NCI-H82 treated with DMSO at 0.1 percent for 48 hours (cell line): Measurements from ENCODE around the gene AFF1.

Experiments used
- DNase-seq: peaks from one replicate; lab custom pipeline; 2025; ENCODE audit not compliant: unreplicated experiment; lab: John Stamatoyannopoulos, UW

AFF1 gene

DNA sequence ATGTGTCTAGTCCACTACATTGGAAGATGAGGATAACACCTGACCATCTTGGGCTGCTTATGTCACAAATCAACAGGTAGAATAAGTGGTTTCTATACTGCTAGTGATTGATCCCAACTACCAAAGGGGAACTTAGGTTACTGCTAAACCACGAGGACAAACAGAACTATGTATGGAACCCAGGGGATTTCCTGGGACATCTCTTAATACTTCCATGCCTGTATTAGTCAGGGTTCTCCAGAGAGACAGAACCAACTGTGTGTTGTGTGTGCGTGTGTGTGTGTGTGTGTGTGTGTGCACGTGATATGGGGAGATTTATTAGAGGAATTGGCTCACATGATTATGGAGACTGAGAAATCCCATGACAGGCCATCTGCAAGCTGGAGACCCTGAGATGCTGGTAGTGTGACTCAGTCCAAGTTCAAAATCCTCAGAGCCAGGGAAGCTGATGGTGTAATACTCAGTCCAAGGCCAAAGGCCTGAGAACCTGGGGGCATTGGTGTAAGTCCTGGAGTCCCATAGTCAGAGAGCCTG is 16.2 kb upstream of the AFF1 start:
- DNase-seq, result no peak

DNA sequence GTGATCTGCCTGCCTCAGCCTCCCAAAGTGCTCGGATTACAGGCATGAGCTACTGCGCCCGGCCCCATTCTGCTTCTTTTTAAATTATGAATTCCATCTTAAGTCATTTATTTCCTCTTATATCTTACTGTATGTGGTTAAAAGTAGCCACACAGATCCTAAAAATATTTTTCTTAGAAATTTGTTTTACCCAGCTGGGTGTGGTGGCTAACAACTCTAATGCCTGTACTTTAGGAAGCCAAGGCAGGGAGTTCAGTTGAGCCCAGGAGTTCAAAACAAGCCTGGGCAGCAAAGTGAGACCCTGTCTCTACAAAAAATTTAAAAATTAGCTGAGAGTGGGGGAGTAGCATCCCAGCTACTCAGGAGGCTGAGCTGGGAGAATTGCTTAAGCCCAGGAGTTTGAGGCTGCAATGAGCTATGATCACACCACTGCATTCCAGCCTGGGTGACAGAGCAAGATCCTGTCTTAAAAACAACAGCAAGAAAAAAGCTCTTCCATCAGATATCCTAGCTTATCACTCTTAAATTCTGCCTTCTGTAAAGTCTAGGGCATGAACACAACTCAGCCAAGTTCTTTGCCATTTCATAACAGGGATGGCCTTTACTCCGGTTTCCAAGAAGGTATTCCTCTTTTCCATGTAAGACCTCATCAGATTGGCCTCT is 15.1 kb upstream of the AFF1 start:
- DNase-seq, result no peak

DNA sequence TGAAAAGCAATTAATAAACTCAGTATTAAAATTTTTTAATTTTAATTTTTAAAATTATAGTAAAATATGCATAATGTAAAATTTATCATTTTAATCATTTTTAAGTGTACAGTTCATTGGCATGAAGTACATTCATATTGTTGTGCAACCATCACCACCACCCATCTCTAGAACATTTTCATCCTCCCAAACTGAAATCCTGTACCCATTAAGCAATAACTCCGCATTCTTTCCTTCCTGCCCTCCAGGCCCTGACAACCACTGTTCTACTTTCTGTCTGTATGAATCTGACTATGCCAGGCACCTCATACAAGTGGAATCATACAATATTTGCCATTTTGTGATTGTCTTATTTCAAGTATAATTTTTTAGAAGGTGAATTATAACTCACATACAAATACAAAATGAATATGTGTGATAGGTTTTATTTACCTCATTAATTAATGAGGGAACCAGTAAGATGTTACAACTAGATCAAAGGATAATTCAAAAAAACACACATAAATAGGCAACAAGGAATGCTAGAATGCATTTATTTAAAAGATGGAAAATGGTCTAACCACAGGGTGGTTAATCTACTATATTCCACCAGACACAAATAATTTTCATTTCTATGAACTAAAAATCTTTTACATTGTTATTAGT is 13.1 kb upstream of the AFF1 start:
- no peak for DNase-seq

DNA sequence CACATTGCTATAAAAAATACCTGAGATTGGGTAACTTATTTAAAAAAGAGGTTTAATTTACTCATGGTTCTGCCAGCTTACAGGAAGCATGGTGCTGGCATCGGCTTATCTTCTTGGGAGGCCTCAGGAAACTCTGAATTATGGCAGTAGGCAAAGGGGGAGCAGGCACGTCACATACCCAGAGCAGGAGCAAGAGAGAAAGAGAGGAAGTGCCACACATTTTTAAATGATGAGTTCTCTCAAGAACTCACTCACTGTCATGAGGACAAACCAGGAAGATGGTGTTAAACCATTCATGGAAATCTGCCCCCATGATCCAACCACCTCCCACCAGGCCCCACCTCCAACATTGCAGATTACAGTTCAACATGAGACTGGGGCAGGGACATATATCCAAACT is 10.0 kb upstream of the AFF1 start:
- DNase-seq, result no peak

DNA sequence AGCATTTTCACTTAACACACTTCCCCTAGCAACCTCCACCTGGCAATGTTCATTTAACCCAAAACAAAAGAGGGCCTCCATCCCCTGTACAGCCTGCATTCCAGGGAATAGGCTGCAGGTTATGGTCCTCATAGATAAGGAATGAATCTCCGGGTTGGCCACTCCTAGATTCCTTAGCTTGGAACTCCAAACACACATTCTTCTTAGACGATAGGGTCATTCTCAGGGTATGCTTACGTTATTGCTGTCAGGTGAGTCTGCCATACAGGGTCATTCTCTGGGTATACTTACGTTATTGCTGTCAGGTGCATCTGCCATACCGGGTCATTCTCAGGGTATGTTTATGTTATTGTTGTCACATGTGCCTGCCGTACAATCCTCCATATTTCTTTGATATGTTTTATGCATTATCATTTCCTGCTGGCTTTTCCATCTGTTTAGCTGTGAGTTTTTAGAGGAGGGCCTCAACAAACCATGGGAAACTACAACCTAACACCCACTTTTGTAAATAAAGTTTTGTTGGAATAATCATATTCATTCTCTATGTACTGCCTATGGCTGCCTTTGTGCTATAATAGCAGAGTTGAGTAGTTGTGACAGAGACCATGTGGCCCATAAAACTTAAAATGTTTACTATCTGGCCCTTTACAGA is 8.2 kb upstream of the AFF1 start:
- DNase-seq, result no peak

DNA sequence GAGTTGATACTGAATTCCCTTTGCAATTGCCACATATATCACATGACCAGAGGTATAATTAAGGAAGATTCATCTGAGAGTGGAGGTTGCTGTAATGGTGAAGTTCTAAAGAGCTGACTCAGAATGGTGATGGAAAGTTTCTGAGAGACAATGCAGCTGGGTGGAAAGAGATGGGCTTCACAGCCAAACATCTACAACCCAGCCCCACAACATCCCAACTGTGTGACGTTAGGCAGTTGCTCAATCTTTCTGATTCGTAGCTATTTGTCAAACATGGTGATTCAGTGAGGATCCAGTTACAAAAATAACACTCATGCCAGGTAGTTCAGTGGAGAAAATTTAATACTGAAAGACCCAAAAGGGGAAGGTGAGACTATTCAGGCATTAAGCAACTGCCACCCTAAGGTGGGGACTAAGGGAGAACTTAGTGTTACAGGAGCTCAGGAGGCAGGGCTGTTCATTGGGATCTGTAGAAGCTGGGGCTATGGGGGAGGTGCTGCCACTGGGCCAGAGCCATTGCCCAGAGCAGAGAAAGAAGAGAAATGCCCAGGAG is 6.9 kb upstream of the AFF1 start:
- no peak for DNase-seq

DNA sequence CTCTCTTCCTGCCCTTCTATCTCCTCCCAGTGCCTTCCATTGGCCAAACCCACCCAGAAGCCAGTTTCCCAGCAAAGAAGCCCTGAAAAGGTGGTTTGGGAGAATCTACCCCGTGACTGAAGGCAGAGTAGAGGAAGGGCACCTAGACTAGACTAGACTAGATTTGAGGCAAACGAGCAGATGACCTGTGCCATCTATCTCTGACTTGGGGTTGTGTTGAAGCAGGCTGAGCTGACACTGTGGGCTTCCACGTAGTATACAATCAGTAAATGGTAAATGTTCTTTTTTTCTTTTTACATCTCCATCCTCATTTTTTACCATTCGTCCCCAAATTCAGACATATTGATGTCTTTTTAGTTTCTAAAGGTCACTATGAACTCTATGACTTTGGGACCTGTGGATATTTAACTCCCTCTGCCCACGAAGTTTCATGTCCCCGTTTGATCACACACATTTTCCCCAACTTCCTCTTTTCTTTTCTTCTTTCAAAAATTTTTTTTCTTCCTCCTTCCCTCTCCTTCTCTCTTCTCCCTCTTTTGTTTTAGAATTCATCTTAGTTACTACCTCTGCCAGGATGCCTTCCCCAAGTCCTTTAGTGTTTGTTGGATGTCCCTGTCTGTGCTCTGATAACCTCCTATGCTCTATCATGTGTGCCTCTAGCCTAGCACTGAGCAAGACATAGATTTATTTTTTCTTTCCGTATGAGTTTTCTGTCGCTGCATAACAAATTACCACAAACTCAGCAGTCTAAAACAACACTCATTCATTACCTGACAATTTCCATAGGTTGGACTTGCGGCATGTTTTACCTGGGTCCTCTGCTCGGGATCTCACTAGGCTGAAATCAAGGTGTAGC is 6.2 kb upstream of the AFF1 start:
- no peak for DNase-seq

DNA sequence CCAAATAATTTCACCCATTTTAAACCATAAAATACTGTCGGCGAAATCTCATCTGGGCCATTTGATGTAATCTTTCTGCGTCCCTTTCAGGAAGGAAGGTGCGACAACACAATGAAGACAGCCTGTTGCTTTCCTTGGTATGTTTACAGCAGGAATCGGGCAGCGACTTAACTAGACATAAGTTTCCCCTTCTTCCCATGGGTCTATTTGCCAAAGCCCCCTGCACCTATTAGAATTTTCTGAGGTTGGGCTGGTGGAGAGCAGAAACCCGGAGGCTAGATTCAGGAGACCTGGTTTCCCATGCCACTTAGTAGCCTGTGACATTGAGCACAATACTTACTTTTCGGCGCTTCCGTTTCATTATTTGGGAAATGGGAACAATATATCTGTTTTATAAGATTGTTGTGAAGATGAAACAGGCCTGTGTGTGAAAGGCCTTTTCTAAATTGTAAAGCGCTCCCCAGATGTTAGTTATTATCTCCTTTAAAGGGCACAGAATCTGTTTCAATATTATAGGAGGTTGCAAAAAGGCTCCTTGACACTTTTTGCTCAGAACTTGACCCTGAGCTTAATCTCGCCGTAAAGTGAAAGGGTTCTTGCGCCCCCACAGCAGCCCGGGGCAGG is 552 bp upstream of the AFF1 start:
- no peak for DNase-seq

DNA sequence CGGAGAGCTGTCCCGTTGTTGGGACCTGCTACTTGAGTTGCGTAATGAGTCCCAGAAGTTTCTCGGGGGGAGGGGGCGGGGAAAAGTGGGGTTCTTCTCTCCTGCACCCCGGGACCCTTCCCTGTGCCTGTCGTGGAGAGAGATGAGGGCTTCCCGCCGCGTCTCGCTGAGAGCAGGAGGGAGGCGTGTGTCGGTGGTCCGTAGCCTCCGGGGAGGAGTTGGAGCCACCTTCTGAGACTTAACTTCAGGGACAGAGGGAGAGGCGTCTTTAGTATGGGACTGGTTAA is 698 bp downstream of the AFF1 start:
- DNase-seq, result no peak

DNA sequence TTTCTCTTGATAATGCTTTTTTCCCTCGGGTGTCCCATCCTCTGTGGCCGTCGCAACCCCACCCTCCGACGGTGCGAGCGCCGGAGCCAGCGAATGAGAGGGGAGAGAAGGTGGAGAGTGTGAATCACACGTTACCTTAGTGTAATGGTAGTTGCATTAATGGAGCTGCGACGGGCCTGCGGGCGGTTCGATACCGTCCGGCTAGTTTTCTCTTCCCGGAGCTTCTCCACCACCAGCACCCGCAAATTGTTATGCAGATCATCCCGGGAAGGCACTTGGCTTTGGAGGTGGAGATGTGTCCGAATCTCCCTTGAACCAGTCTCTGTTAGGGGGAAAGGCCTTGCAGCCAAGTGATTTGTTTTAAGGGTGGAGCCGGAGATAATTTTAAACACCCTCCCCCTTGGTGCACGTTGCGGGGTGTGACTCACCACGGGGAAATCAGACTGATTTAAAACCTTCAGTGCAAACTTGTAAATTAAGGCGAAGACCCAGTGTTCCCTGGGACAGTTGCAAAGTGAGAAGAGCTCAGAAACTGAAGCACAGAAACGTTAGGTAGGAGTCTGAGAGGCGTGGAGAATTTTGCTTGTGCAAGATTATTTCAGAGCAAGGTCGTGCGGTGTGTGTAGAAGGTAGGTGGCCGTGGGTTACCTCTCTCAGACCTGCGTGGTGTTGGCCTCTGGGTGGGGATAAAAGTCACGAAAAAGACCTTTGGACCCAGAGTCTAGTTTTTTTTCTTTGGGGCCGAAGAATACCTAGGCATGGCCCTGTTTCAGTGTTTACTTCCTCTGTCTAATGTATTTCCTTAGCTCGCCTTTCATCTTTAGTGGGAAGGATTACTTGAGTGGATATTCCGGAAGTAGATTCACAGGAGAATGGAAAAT is 1.3 kb downstream of the AFF1 start:
- DNase-seq, result no peak

DNA sequence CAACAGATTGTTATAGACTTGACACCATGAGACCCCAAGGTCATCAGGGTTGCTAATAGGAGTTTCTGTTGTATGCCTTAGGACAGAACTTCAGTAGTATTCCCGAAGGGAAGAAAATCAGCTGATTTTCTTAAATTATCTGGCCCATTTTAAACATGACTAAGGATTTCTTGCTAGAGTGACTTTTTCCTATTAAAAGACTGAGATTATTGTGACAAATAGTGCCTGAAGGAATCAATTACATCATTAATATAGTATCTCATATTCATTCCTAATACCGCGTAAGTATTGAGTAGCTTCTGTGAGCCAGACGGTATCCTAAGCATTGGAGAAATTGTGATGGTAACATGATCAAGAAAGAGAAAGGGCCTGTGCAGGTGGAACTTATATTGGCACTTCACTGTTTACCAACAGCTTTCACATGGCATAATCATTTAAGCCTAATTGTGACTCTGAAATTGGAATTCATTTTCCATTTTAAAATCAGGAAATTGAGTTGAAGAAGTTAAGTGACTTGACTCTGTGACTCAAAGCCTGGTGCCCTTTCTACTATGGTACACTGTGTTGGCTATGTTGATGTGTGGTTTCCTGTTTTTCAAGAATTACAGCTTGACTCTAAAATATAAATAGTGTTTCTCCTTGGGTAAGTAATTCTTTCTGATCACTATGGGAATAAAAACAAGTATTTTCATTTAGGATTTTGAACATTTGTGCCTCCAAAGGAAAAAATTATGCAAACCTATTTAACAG is 4.1 kb downstream of the AFF1 start:
- DNase-seq, result no peak

DNA sequence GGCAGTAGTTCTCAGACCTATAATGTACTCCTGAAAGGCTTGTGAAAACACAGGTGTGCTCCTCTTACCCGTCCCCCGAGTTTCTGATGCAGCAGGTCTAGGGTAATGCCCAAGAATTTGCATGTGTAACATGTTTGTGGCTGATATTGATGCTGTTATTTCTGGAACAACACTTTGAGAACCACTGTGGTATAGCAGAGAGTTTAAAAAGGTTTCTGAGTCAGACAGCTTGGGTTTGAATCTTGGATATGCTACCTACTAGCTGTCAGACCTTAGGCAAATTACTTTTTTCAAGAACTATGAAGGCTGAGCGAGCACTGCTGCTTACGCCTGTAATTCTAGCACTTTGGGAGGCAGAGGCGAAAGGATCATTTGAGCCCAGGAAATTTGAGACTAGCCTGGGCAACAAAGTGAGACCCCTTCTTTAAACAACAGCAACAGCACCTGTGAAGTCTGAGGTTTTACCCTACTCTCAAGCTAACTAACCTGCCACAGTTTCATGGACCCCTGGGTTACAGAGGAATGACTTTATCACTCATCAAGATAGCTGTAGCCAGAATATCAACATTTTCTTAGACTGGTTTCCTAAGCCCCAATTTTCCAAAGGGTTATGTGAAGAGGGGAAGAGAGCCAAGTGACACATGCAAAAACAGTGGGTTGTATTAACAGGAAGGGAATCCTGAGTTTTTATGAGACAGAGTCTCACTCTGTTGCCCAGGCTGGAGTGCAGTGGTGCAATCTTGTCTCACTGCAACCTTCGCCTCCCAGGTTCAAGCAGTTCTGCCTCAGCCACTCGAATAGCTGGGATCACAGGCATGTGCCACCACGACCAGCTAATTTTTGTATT is 5.1 kb downstream of the AFF1 start:
- no peak for DNase-seq

DNA sequence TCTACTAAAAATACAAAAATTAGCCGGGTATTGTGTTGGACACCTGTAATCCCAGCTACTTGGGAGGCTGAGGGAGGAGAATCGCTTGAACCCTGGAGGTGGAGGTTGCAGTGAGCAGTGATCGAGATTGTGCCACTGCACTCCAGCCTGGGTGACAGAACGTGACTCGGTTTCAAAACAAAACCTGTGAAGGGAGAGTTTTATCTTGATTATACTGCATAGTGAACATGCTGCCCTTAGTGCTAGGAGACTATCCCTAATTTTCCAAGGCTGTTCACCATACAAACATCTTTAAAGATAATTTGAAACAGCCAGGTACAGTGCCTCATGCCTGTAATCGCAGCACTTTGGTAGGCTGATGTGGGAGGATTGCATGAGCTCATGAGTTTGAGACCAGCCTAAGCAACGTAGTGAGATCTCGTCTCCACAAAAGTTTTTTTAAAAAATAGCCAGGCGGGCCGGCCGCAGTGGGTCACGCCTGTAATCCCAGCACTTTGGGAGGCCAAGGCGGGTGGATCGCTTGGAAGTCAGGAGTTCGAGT is 6.2 kb downstream of the AFF1 start:
- no peak for DNase-seq

DNA sequence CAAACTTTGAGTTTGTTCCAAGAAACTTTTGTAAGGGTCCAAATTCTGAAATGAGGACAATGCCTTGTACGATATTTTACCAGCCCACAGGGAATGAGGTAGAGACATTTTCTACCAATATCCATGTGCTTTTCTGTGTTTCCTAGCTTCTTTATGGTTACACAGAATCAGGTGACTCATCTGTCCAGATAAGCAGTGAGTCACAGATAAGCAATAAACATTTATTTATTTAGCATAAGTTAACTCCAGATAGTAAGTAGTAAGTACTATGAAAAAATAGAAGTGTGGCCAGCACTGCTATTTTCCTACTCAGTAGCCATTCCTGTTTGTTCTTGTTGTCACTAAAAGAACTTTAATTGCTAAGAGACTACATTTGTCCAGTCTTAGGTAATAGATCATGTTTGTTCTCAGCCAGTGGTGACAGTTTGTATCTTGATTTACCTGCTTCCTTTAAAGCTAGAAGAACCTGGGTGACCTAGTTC is 7.4 kb downstream of the AFF1 start:
- DNase-seq, result no peak

DNA sequence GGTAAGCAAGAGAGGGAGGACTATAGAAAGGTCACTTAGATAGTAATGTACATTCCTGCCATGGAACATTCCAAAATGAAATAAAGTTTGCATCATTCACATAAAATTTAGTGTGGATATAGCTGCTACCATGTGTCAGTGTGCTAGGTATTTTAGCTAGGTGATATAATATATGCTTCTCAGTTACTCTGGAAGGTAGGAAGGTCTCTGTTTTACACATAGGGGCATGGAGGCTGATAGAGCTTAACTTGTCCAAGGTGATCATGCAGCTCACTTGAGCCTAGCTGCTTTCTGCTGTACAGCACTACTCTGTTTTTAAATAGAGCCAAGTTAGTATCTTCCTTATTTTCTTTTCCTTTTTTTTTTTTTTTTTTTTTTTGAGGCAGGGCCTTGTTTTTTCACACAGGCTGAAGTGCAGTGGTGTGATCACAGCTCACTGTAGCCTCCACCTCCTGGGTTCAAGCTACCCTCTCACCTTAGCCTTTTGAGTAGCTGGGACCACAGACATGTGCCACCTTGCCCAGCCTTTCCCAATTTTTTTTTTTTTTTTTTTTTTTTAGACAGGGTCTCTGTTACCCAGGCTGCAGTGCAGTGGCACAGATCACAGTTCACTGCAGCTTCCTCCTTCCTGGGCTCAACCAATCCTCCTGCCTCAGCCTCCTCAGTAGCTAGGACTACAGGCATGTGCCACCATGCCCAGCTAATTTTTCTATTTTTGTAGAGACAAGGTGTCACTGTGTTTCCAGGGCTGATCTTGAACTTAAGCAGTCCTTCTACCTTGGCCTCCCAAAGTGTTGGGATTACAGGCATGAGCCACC is 10.4 kb downstream of the AFF1 start:
- DNase-seq, result no peak

DNA sequence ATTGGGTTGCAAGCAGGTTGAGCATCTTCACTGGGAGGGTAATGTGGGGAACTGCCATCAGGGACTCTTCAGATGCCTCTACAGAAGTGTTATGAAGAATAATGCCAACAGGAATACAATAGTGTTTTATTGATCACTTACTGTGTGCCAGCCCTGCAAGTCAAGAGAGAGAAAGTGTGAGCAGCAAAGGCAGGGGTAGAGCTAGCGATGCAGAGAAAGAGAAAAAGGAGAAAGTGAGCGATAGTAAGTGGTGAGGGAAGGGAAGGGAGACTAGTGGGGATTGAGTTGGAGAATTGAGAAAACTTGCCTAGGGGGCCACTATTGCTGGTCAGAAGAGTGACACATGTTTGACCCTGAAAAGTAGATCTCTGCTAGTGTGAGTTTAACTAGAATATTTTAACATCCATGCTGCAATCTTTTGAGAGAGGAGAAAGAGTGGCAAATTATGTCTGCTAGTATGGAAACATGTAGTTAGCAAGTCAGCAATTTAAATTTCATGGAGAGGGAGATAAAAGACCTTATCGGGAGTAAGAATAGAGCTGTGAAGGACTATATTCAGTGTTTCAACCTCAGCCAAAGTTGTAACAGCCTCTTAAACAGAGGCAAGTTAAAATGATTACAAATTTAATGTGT is 12.2 kb downstream of the AFF1 start:
- DNase-seq, result no peak
